Skeletal muscle cell (primary cell): Measurements from ENCODE around the gene OXT.
"Not testable (repeated sequence)": the region's sequence is repeated elsewhere in the genome, so short reads cannot be mapped to it uniquely, and the experiment has no call there.

Experiments
- DNase-seq: peaks from one replicate; pipeline ENCODE4 v3.0.0-alpha.2; 2010; ENCODE audit warnings: low read depth
- H3K4me3 ChIP-seq: 2 replicates; pipeline ENCODE4 v1.5.1; 2011; ENCODE audit warnings: low read depth, mild to moderate bottlenecking, control low read depth, low read length, moderate library complexity

The OXT gene

DNA sequence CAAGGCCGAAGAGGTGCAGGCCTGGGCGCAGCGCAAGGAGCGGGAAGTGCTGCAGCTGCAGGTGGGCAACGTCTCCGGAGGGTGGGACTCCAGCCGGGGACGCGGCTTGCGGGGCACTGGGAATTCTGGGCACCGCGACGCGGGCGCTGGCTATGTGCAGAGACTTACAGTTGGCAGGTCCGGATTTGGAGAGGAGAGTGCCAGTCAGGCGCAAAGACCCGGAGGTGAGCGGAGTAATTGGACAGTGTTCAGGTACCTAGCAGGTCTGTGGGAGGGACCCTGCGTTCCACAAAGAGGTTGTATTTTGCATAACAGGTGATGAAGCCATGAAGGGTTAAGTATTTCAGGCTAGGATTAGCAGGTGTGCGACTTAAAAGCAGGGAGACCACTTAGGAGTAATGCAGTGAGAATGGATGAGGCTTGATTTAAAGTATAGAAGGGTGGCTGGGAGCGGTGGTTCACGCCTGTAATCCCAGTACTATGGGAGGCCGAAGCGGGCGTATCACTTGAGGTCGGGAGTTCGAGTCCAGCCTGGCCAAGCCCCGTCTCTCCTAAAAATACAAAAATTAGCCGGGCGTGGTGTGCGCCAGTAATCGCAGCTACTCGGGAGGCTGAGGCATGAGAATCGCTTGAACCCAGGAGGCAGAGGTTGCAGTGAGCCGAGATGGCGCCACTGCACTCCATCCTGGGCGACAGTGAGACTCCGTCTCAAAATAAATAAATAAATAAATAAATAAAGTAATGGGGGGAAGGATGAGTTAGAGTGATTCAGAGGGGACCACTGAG, 24.6 kb upstream of the OXT start:
- DNase-seq, result no peak
- H3K4me3 ChIP-seq, result peak overlapping the region; percentile 82

DNA sequence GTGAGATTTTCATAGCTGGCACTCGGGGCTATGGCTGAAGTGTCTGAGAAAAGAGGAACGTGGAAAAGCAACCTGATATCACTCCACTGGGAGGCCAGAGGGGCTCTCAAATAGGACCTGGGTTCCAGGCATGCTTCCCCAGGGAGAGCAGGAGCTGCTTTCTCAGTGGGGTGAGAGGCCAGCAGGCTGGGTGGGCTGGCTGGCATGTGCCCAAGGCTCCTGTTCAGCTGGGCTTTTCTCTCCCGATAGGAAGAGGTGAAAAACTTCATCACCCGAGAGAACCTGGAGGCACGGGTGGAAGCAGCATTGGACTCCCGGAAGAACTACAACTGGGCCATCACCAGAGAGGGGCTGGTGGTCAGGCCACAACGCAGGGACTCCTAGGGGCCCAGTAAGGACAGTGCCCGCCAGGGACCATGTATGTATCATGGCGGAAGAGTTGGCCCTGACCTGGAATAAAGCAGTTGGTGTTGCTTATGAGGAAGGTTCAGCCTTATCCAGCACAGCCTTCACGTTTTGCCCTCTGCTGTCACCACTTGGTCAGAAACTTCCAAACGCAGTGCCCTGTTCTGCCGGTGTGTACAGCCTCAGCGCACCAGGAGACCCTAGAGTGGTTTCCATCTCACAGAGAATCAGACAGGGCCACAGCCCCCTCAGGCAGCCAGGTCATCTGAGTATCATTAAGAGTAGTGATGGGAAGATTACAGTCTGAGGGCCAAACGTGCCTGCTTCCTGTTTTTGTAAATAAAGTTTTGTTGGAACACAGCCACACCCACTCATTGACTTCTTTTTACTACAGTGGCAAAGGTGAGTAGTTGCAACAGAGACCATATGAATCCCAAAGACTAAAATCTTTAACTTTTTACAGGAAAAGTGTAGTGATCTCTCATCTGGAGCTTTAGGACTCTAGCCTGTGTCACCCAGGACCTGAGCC, 23.7 kb upstream of the OXT start:
- DNase-seq, result no peak
- no peak overlapping the region for H3K4me3 ChIP-seq

DNA sequence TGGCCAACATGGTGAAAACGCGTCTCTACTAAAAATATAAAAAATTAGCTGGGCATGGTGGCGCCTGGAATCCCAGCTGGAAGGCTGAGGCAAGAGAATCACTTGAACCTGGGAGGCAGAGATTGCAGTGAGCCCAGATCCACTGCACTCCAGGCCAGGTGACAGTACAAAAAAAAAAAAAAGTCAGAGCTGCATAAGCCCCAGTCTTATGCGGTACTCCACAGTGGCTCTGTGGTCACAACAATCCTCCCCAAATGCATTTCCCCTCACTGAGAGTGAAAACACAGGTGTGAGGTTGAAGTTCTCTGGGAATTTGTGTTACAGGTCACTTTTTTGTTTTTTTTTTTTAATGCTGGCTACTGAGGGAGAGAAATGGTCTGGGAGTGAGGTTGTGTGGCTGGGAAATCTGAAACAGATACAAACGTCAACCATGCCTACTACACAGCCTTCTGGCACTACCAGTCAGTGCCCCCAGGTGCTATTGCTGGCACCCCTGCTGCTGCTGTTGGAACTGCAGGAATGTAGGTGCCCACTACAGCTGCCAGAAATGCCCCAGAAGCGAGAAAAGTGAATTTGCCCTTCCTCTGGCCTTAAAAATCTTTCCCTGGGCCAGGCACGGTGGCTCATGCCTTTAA, 19.9 kb upstream of the OXT start:
- DNase-seq, result no peak
- no peak overlapping the region for H3K4me3 ChIP-seq

DNA sequence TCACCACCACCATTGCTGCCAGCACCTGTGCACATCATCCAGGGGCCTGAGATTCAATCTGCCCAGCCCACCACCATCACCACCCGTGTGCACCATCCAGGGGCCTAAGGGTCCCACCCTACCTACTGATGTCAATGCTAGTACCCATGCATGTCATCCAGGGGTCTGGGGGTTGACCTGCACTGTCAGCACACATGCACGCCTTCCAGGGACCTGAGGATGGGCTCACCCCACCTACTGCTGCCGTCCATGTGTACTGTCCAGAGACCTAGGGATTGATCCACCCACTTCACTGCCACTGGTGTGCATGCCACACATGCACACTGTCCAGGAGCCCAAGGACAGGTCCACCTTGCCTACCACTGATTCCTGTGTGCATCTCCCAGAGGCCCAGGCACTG, 11.9 kb upstream of the OXT start:
- no peak overlapping the region for H3K4me3 ChIP-seq
- DNase-seq, result no peak

DNA sequence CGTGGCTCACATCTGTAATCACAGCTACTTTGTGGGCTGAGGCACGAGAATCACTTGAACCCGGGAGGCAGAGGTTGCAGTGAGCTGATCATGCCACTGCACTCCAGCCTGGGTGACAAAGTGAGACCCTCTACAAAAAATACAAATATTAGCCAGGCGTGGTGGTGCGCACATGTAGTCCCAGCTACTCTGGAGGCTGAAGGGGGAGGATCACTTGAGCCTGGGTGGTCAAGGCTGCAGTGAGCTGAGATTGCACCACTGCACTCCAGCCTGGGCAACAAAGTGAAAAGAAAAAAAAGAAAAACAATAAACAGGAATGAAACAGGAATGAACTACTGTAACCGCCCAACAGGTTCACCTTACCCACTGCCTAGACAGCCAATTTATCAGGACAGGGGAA, 7.3 kb upstream of the OXT start:
- DNase-seq, H3K4me3 ChIP-seq: not testable (repeated sequence)

DNA sequence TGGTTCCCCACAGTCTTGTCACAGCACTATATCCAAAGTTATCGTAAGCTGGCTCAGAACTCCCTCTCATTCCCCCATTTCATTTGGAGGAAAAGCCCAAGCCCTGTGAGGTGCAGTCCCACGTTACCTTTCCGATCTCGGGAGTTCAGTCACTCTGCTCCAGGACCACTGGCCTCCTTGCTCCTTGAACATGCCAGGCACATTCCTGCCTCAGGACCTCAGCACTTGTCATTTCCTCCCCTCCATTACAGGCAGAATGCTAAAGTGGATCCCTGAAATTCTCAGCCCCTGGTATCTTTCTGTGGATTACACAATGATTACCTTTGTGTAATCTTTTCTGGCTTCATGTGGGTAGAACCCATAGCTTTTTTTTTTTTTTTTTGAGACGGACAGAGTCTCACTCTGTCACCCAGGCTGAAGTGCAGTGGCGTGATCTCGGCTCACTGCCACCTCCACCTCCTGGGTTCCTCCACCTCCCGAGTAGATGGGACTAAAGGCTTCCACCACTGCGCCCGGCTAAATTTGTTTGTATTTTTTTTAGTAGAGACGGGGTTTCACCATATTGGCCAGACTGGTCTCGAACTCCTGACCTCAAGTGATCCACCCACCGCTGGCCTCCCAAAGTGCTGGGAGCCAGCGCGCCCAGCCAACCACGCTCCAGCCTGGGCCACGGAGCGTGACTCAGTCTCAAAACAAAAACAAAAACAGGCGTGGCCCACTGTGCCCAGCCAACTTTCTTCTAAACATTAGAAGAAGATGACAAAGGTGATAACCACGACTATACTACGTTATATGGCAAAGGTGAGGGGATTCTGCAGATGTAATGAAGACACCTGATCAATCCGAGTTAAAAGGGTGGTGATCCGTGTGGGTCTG, 4.0 kb upstream of the OXT start:
- DNase-seq, result no peak
- no peak overlapping the region for H3K4me3 ChIP-seq

DNA sequence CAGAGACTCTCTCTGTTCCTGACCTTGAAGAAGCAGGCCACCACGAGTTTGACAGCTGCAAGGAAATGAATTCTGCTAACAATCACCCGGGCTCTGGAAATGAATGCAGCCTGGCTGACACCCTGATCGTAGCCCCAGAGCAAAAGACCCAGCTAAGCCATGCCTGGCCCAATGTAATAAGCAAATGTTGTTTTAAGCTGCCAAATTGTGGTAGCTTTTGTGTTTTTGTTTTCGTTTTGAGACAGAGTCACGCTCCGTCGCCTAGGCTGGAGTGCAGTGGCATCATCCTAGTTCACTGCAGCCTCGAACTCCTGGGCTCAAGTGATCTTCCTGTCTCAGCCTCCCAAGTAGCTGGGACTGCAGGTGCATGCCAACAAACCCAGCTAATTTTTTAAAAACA, 3.3 kb upstream of the OXT start:
- H3K4me3 ChIP-seq, result no peak overlapping the region
- no peak for DNase-seq

DNA sequence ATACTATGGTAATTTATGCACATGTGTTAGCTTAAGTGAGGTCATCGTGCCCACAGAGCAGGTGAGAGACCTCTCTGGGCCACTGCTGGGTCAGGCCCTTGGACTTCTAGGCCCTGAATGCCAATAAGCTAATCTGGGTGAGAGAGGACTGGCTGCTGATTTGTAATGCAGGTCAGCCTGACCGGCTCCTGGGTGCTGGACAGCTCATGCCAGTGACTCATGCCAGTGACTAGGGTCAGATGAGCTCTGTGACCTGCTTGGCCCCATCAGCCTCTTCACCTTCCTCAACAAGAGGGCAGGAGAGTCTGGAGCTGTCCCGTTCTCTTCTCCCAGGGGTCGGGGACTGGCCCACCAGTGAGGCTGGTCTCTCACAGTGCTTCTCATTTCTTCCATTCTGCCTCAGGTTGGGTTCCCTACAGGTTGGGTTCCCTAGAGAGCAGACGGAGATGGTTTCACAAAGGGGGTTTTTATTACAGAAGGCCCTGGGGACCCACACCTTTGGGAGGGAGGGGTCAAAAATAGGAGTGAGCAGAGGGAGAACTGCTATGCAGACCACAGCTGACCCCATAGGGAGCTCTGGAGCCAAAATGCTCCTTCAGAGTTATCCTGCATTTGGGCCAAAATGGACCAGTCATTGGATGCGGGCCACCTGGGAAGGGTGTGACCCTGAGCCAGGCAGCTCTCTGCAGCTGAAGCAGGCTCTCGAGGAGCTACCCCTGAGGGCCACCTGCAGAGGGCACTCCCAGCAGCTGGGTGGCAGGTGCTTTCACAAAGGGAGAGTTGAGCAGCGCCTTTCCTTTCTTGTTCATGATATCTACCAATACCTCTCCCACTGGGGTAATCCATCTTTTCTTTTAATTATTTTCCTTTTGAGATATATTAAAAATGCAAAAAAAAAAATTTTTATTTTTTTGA, 2.2 kb upstream of the OXT start:
- H3K4me3 ChIP-seq, result no peak overlapping the region
- no peak for DNase-seq

DNA sequence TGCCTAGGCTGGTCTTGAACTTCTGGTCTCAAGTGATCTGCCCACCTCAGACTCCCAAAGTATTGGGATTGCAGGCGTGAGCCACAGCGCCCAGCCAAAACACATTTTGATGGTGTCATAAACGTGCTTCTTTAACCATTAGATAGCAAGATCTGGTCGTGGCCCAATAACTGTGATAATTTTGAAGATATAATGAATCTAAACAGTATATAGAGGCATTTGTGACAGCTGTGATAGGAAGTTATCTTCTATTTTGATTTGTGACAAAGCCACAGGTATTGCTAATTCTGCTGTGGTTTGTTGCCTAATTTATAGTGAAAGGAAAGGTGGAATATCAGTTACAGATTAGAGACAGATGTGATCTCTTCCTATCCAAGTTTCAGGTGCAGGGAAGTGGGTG, 695 bp upstream of the OXT start:
- no peak overlapping the region for H3K4me3 ChIP-seq
- DNase-seq, result no peak

DNA sequence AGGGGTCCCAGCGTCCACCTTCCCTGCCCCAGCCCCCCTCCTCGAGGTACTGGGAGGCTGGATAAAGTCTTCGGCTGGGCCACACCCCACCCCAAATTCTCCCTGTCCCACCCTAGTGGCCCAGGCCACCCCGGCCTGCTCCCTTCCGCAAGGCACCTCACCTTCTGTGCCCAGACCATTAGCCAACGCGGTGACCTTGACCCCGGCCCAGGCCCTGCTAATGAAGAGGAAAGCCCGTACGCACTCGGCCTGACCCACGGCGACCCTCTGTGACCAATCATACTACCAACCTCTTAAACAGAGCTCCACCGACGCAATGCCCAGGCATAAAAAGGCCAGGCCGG, 182 bp upstream of the OXT start:
- no peak for DNase-seq
- peak overlapping the region; percentile 30 for H3K4me3 ChIP-seq

DNA sequence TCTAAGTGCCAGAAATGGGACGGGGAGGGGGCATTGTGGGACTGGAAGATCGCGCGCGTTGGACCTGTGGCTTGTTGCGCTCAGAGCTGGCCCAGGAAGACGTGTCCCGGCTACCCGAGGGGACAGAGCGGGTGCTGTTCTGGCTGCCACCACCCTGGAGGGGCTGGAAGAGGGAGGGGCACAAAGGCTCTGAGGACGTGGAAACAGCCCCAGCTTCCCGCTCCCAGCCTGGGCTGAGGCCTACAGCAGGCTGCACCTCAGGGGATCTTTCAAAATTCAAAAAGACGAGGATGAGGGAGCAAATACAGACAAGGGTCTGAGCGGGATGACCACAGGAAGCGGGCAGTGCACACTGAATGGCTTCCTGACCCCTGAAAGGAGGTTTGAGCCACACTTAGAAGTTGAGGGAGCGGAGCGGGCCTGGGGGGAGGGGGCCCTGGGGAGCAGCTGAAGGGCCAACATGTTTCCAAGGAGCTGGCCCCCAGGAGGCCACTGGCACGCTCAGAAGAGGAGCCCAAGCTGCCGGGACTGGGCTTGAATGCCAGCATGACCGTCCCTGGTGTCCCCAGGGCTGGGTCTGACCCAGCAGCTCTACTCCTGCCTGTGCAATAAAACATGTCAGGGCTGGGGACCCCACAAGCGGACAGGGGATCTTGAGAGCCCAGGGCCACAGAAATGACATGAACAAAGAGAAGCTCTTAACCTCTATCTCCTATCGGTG, 1.3 kb downstream of the OXT start:
- no peak overlapping the region for H3K4me3 ChIP-seq

DNA sequence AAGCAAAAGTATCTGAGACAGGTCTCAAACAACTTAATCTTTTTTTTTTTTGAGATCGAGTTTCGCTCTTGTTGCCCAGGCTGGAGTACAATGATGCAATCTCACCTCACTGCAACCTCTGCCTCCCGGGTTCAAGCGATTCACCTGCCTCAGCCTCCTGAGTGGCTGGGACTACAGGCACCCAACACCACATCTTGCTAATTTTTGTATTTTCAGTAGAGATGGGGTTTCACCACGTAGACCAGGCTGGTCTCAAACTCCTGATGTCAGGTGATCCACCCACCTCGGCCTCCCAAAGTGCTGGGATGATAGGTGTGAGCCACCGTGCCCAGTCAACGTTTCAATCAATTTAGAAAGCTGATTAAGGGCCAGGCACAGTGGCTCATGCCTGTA, 1.8 kb downstream of the OXT start:
- H3K4me3 ChIP-seq, DNase-seq: not testable (repeated sequence)

More for the DNA sequence above, 1.3 kb downstream of the OXT start:
- DNase-seq, result no peak

DNA sequence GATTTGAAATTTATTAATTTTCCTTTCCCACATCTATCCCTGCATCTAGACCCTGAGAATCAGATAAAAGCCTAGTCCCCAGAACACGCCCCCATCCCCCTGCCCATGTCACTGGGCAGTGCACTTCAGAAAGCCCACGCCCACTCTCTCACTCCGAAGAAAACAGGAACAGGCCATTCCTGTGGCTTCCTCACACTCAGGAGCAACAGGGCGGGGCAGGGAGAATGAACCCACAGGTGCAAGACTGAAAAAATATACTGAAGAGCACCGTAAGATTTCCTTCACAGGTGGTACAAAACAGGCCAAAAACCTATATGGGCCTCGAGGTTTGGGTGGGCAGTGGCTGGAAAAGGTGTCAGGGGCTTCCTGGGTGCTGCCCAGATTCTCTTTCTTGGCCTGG, 3.4 kb downstream of the OXT start:
- H3K4me3 ChIP-seq, result no peak overlapping the region
- no peak for DNase-seq

DNA sequence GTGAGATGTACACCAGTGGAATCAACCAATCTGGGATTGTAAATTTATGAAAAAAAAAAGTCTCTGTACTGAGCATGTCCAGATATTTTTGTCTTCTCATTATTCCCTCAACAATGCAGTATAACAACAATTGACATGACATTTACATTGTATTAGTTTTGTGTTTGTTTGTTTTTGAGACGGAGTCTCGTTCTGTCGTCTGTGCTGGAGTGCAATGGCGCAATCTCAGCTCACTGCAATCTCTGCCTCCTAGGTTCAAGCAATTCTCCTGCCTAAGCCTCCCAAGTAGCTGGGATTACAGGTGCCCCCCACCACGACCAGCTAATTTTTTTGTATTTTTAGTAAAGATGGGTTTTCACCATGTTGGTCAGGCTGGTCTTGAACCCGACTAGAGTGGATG, 3.9 kb downstream of the OXT start:
- H3K4me3 ChIP-seq, DNase-seq: not testable (repeated sequence)

DNA sequence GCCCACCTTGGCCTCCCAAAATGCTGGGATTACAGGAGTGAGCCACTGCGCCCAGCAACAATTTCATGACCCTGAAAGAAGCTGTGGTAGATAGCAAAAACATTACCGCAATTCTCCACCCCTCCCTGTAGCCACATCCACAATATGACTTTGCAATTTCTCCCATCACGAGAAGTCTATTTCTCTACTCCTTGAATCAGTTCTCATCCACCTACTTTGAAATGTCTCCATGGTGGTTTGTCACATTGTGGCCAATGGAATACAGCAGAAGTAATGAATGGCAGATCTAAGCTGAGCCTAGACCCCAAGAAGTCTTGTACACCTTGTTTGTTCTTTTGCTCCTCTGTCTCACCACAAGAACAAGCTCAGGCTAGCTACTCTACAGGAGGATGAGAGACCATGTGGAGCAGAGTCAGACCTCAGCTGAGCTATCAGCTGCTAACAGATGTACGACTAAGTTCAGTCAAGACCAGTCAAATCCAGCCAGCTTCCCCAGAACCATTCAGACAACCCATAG, 6.3 kb downstream of the OXT start:
- DNase-seq, result no peak
- no peak overlapping the region for H3K4me3 ChIP-seq

DNA sequence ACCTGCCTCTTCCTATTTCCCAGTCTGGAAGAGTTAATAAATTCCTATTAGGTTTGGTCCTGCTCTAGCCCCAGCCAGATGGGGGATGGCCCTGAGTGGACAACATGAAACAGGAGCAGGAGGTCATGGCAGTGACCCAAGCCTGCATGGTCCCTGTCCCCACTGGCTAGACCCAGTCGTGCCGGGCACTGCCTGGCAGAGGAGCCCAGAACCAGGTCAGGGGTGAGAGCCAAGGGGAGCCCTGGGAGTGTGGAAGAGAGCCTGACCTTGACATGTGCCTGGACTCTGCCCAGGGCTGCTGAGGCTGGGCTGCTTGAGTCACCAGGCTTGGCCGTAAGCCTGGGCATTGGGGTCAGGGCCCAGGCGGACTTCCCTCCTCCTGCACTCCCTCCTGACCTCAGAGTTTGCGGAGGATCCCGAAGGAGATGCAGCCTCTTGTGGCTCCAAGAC, 9.5 kb downstream of the OXT start:
- DNase-seq, result no peak
- no peak overlapping the region for H3K4me3 ChIP-seq

DNA sequence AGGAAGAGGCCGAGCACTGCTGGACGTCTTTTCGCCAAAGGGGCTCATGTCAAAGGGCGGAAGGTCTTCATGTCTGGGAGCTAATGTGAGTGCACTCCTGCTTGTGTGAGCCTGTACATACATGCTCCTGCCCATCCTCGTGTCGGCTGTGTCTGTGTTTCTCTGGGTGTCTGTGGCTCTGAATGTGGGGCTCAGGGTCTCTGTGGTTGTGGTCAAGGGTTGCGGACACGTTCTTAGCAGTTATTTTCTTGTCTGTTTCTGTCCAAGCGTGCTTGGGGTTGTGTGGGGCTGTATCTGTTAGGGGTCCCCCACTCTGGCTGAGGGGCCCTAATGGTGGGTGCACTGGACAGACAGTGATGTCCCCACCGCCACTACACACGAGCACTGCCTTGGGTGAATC, 10.2 kb downstream of the OXT start:
- H3K4me3 ChIP-seq, result no peak overlapping the region
- DNase-seq, result no peak
